Stimulated activated naive B cell treated with anti-CD40 and anti-IgM and Interleukin-4, amounts not matched to agents 10 μg/mL and 1 μg/mL and 100 μg/mL, for 72 hours (primary cell): ENCODE results near the gene SEBOX.

Experiments used
- ATAC-seq, 2 donors: fragments of 150-1000 bp; cut with Tn5 transposase; replicated peaks; 2 replicates each; pipeline ENCODE4 v1.10.0; 2021; ENCODE audit warnings: moderate library complexity in 1 of 2
- DNase-seq: peaks from one replicate; pipeline ENCODE4 v3.0.0; 2021
- H3K27ac Mint-ChIP-seq: one replicate; pipeline ENCODE4 v1.8.0; 2022; ENCODE audit warnings: mild to moderate bottlenecking, mixed read lengths
- H3K27me3 Mint-ChIP-seq, 2 donors: one replicate each; pipeline ENCODE4 v1.8.0; 2022; ENCODE audit warnings: mixed read lengths in 2 of 2
- H3K36me3 Mint-ChIP-seq, 2 donors: one replicate each; pipeline ENCODE4 v1.8.0; 2022; ENCODE audit warnings: mixed read lengths in 2 of 2, mild to moderate bottlenecking in 1 of 2
- H3K4me1 Mint-ChIP-seq, 2 donors: one replicate each; pipeline ENCODE4 v1.8.0; 2022; ENCODE audit warnings: mixed read lengths in 2 of 2, mild to moderate bottlenecking in 1 of 2
- H3K4me3 Mint-ChIP-seq, 2 donors: one replicate each; pipeline ENCODE4 v1.8.0; 2022; ENCODE audit warnings: mild to moderate bottlenecking in 2 of 2, mixed read lengths in 2 of 2, moderate library complexity in 1 of 2
- H3K9me3 Mint-ChIP-seq, 2 donors: one replicate each; pipeline ENCODE4 v1.8.0; 2022; ENCODE audit warnings: mixed read lengths in 2 of 2, mild to moderate bottlenecking in 1 of 2

Gene SEBOX

GRCh38 chr17:28368915-28369683 lies 4.1 kb upstream of the SEBOX start:
- ATAC-seq (no peak), DNase-seq (no peak)
- no peaks in the 10 kb centered on the region for H3K27me3 Mint-ChIP-seq
- H3K4me1 Mint-ChIP-seq, result peaks cover 22 to 39% of the 10 kb centered on the region in 2 donors
- H3K9me3 Mint-ChIP-seq, result no peaks in the 10 kb centered on the region
- H3K4me3 Mint-ChIP-seq, result no peak overlapping the region
- peaks cover 6 to 17% of the 10 kb centered on the region in 2 donors for H3K36me3 Mint-ChIP-seq
- H3K27ac Mint-ChIP-seq, result no peak overlapping the region

DNA sequence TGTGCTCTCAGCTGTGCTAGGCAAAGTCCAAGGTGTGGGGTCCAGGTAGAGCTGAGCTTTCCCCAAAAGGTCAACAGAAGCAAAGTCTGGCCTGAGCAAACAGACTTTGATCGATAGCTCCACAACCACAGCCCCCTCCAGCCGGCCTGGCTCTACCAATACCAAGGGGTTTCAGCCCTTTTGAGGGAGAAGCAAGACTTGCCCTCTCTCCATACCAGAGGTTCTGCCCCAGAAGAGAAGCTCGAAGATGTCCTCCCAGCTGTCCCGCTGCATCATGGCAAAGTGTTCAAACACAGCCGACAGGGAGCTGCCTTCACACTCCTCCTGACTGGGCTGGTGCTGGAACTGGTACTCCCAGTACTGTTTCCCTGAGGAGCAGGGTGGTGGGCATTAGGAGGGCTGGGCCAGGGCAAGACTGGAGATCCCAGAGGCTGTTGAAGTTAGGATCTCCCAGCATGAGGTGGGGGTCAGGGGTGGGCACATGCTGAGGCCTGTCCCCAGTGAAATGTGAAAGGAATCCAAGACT lies 3.4 kb upstream of the SEBOX start:
- ATAC-seq, result no peak
- Mint-ChIP-seq H3K9me3 (no peaks in the 10 kb centered on the region), H3K36me3 (peaks cover 8 to 21% of the 10 kb centered on the region in 2 donors)

GRCh38 chr17:28367641-28368305 lies 2.8 kb upstream of the SEBOX start:
- Mint-ChIP-seq H3K27me3 (no peaks in the 10 kb centered on the region), H3K27ac (no peak overlapping the region), H3K4me1 (peaks cover 14 to 29% of the 10 kb centered on the region in 2 donors), H3K9me3 (no peaks in the 10 kb centered on the region), H3K36me3 (peaks cover 8 to 19% of the 10 kb centered on the region in 2 donors), H3K4me3 (no peak overlapping the region)
- ATAC-seq (no peak), DNase-seq (no peak)

More for the DNA sequence above, 3.4 kb upstream of the SEBOX start:
- peaks cover 19 to 35% of the 10 kb centered on the region in 2 donors for H3K4me1 Mint-ChIP-seq
- no peak for DNase-seq
- H3K27me3 Mint-ChIP-seq, result no peaks in the 10 kb centered on the region
- no peak overlapping the region for H3K27ac Mint-ChIP-seq
- no peak overlapping the region for H3K4me3 Mint-ChIP-seq

- H3K9me3 Mint-ChIP-seq, result no peaks in the 10 kb centered on the region
- H3K27ac Mint-ChIP-seq, result no peak overlapping the region
- DNase-seq (no peak), ATAC-seq (no peak)
- peaks cover 11 to 19% of the 10 kb centered on the region in 2 donors for H3K36me3 Mint-ChIP-seq
- H3K4me3 Mint-ChIP-seq, result no peak overlapping the region
- peaks cover 13 to 17% of the 10 kb centered on the region in 2 donors for H3K4me1 Mint-ChIP-seq
- no peaks in the 10 kb centered on the region for H3K27me3 Mint-ChIP-seq
These were observed 1.6 kb upstream of the SEBOX start for GRCh38 chr17:28366605-28367004.

- Mint-ChIP-seq H3K4me1 (peaks cover 6 to 7% of the 10 kb centered on the region in 2 donors), H3K4me3 (no peak overlapping the region), H3K27ac (no peak overlapping the region), H3K9me3 (no peaks in the 10 kb centered on the region), H3K36me3 (peaks cover 22% of the 10 kb centered on the region in 2 donors), H3K27me3 (no peaks in the 10 kb centered on the region)
- DNase-seq (no peak), ATAC-seq (no peak)
These were observed 488 bp upstream of the SEBOX start for GRCh38 chr17:28365487-28365886.

- no peak overlapping the region for H3K27ac Mint-ChIP-seq
- DNase-seq, result no peak
- no peaks in the 10 kb centered on the region for H3K27me3 Mint-ChIP-seq
- ATAC-seq, result no peak
- H3K9me3 Mint-ChIP-seq, result no peaks in the 10 kb centered on the region
- H3K4me3 Mint-ChIP-seq, result no peak overlapping the region
- H3K4me1 Mint-ChIP-seq, result no peaks in the 10 kb centered on the region
- peaks cover 23 to 29% of the 10 kb centered on the region in 2 donors for H3K36me3 Mint-ChIP-seq
These were observed 986 bp downstream of the SEBOX start for GRCh38 chr17:28363776-28364650.

DNA sequence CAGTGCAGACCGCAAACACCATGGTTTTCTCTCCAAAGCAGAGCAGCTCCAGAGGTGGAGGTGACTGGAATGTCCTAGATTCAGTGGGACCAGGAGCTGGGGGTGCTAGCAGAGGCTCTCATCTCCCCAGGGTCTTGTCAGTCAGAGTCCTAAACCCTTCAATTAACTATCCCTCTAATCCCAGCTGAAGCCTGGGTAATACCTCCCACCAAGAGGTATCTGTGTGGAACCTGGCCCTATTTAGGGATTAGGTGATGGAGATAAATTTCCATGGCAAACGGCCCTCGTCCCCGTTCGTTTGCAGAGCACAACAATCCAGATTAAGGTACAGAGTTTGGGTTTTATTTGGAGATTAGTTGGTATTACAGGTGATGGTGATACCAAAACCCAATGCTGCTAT lies 1.8 kb downstream of the SEBOX start:
- no peak overlapping the region for H3K4me3 Mint-ChIP-seq
- H3K36me3 Mint-ChIP-seq, result peaks cover 23 to 29% of the 10 kb centered on the region in 2 donors
- peaks cover under 1 to 2% of the 10 kb centered on the region in 2 donors for H3K4me1 Mint-ChIP-seq
- no peaks in the 10 kb centered on the region for H3K27me3 Mint-ChIP-seq
- H3K27ac Mint-ChIP-seq, result no peak overlapping the region
- no peaks in the 10 kb centered on the region for H3K9me3 Mint-ChIP-seq
- ATAC-seq (no peak), DNase-seq (no peak)

DNA sequence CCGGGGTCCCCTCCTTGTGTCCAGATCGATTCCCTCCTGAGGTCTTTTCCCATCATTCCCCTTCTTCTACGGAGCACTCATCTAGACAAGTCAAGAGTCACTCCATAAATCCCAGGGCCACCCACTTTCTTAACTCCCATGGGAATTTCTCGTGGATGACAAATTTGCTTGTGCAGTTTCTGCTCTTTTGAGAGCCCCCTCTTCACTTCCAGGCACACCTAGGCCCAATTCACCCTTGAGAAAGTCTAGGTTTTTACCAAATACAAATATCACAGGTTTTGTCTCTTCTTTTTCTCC lies 7.2 kb downstream of the SEBOX start:
- Mint-ChIP-seq H3K27ac (peak overlapping the region; percentile 95), H3K4me3 (peak overlapping the region; percentile 92 to 93), H3K36me3 (peaks cover 32 to 39% of the 10 kb centered on the region in 2 donors), H3K4me1 (peaks cover 16 to 25% of the 10 kb centered on the region in 2 donors), H3K27me3 (no peaks in the 10 kb centered on the region), H3K9me3 (no peaks in the 10 kb centered on the region)
- ATAC-seq, result no peak
- no peak for DNase-seq

DNA sequence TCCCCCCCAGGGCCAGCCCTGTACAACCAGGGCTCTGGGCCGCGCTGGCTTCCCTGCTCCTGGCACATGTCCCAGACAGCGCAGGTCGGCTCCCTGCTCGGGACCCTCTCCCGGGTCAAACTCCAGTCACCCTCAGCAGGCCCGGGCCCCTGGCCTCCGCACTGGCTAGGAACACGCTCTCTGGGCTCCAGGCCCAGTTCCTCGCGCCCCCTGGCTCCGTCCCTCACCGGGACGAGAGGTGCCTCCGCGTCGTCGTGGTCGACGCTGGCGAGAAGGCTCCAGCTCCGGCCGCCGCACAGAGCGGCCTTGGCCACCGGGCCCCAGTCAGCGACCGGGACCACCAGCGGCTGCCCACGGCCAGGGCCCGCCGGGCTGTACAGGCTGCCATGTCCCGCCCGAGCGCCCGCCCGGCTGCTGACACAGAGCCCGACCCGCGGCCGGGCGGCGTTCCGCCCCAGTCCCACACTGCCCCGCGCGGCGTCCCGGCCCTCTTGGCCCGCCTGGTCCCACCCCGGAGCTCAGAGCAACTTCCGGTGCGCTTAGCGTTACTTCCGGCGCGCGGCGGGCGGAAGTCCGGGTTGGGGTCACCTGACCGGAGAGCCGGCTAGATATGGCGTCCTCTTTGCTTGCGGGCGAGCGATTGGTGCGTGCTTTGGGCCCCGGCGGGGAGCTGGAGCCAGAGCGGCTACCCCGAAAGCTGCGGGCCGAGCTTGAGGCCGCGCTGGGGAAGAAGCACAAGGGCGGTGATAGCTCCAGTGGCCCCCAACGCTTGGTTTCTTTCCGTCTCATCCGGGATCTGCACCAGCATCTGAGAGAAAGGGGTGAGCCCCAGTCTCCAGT lies 7.7 kb downstream of the SEBOX start, which contains the start of gene POLDIP2:
POLDIP2 (minus strand) TSS at position 467 of the 840 bp plus-strand sequence; CDS start at position 388, 79 bp downstream.
- Mint-ChIP-seq H3K27me3 (no peaks in the 10 kb centered on the region), H3K4me3 (peak within 1 kb of the TSS; percentile 92 to 93), H3K36me3 (peaks cover 32 to 39% of the 10 kb centered on the region in 2 donors), H3K9me3 (no peaks in the 10 kb centered on the region), H3K4me1 (peaks cover 16 to 25% of the 10 kb centered on the region in 2 donors), H3K27ac (peak within 1 kb of the TSS; percentile 95)
- peak; percentile 95 for DNase-seq
- peak; percentile 99 for ATAC-seq

DNA sequence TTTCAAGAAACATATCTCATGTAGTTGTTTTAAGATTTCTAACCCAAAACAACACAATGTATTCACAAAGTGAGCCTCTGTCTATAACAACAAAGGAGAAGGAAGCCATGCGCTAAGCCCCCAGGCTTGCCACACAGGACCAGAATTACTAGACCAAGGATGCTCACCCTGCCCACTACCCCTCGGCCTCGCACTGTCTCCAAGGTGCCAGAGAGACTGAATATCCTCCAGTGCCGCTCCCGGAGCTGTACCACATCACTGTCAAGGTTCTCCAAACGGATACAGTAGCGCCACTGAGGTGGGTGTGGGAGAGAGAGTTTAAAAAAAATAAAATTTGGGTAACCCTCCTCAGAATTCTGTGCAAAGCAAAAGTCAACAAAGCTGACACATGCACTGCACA lies 14.7 kb downstream of the SEBOX start:
- Mint-ChIP-seq H3K4me3 (no peak overlapping the region), H3K27me3 (no peaks in the 10 kb centered on the region), H3K4me1 (no peaks in the 10 kb centered on the region), H3K9me3 (no peaks in the 10 kb centered on the region), H3K27ac (no peak overlapping the region), H3K36me3 (peaks cover 37 to 50% of the 10 kb centered on the region in 2 donors)
- ATAC-seq (no peak), DNase-seq (no peak)

GRCh38 chr17:28348979-28349378 lies 16.0 kb downstream of the SEBOX start:
- Mint-ChIP-seq H3K36me3 (peaks cover 39 to 53% of the 10 kb centered on the region in 2 donors), H3K27ac (no peak overlapping the region), H3K9me3 (no peaks in the 10 kb centered on the region), H3K4me1 (peaks cover 0 to under 1% of the 10 kb centered on the region in 2 donors), H3K4me3 (no peak overlapping the region), H3K27me3 (no peaks in the 10 kb centered on the region)
- ATAC-seq, result no peak
- no peak for DNase-seq

GRCh38 chr17:28347261-28347891 lies 17.6 kb downstream of the SEBOX start:
- ATAC-seq (no peak), DNase-seq (no peak)
- Mint-ChIP-seq H3K9me3 (no peaks in the 10 kb centered on the region), H3K27ac (no peak overlapping the region), H3K4me1 (peaks cover 0 to 4% of the 10 kb centered on the region in 2 donors), H3K4me3 (no peak overlapping the region), H3K27me3 (no peaks in the 10 kb centered on the region), H3K36me3 (peaks cover 46 to 58% of the 10 kb centered on the region in 2 donors)

DNA sequence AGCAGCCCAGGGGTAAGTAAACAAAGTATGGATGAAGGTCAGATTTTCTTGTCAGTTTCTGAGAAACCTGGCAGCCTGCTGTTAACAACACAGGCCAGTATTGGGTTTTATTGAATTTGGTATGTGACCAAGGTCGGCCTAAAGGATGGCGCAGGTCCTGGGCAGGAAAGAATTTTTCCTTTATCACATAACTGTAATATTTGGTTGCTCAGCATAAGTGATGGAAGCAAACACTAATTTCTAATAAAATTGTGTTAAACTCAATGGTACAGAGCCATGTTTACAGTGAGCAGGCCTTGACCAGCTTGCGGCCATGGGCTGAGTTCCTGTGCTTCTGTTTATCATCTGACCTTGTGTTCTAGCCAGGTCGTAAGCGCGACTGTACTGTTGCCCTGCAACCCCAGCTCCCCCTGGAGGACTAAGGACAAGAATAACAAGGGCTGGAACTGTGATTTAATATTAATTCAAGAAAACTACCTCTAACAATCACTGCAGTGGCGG lies 18.2 kb downstream of the SEBOX start:
- no peak overlapping the region for H3K27ac Mint-ChIP-seq
- H3K27me3 Mint-ChIP-seq, result no peaks in the 10 kb centered on the region
- ATAC-seq (no peak), DNase-seq (no peak)
- peaks cover 48 to 59% of the 10 kb centered on the region in 2 donors for H3K36me3 Mint-ChIP-seq
- no peak overlapping the region for H3K4me3 Mint-ChIP-seq
- no peaks in the 10 kb centered on the region for H3K9me3 Mint-ChIP-seq
- peaks cover 0 to 4% of the 10 kb centered on the region in 2 donors for H3K4me1 Mint-ChIP-seq
